Renal cortex interstitium (tissue), 11 donors: ENCODE measurements around the gene TNFSF15. TPM values are rescaled to one million over a fixed set of nuclear protein-coding genes. Genes with fewer than 3 reads are reported as not detected.

Experiments
- DNase-seq, 11 donors: peaks; one replicate each; pipeline ENCODE4 v3.0.0-alpha.2; 2013; ENCODE audit warnings: low read depth in 9 of 11, low spot score in 4 of 11; ENCODE audit errors: extremely low read depth in 1 of 11
- polyA plus RNA-seq, 3 donors: library from polyadenylated mRNA; unstranded; fragments of 120-200 nt; gene quantifications; one replicate each; pipeline ENCODE4 v1.2.1, GENCODE V29; 2013; ENCODE audit not compliant: insufficient read length in 3 of 3

The TNFSF15 gene
- polyA plus RNA-seq, 3 donors: 5.8 to 8.4 (median 8.1) TPM

GRCh38 chr9:114799441-114799840 lies 6.4 kb downstream of the TNFSF15 start:
- DNase-seq: no peak

- no peak for DNase-seq
Measured at GRCh38 chr9:114798780-114799427, 6.9 kb downstream of the TNFSF15 start.

GRCh38 chr9:114798101-114798500 lies 7.7 kb downstream of the TNFSF15 start:
- no peak for DNase-seq

GRCh38 chr9:114792396-114792795 lies 13.4 kb downstream of the TNFSF15 start:
- no peak for DNase-seq

- no peak for DNase-seq
Measured at GRCh38 chr9:114791736-114792135, 14.1 kb downstream of the TNFSF15 start.

- no peak for DNase-seq
Measured at GRCh38 chr9:114791312-114791711, 14.5 kb downstream of the TNFSF15 start.

GRCh38 chr9:114790521-114790920 lies 15.3 kb downstream of the TNFSF15 start:
- DNase-seq: no peak

- no peak for DNase-seq
Measured at GRCh38 chr9:114789006-114789405, 16.8 kb downstream of the TNFSF15 start.

GRCh38 chr9:114787781-114788498 lies 17.9 kb downstream of the TNFSF15 start:
- no peak for DNase-seq

GRCh38 chr9:114787214-114787613 lies 18.6 kb downstream of the TNFSF15 start:
- no peak for DNase-seq

- no peak for DNase-seq
Measured at GRCh38 chr9:114785866-114786650, 19.8 kb downstream of the TNFSF15 start.

- DNase-seq: no peak
Measured at GRCh38 chr9:114784721-114785279, 21.0 kb downstream of the TNFSF15 start.

- DNase-seq: no peak
Measured at GRCh38 chr9:114782586-114782985, 23.3 kb downstream of the TNFSF15 start.

- DNase-seq: no peak
Measured at GRCh38 chr9:114779352-114779845, 26.4 kb downstream of the TNFSF15 start.

GRCh38 chr9:114777821-114778609 lies 27.8 kb downstream of the TNFSF15 start:
- no peak for DNase-seq

GRCh38 chr9:114776683-114777399 lies 29.0 kb downstream of the TNFSF15 start:
- no peak for DNase-seq

GRCh38 chr9:114775981-114776380 lies 29.9 kb downstream of the TNFSF15 start:
- no peak for DNase-seq

- DNase-seq: no peak
Measured at GRCh38 chr9:114775121-114775520, 30.7 kb downstream of the TNFSF15 start.
